Measurements from ENCODE around the gene IGF2R. TPM values are rescaled to one million over a fixed set of nuclear protein-coding genes. Genes with fewer than 3 reads are reported as not detected.

The IGF2R gene
- total and polyA plus RNA-seq, 8 donors: 2.0 to 70.5 (median 31.5) TPM

DNA sequence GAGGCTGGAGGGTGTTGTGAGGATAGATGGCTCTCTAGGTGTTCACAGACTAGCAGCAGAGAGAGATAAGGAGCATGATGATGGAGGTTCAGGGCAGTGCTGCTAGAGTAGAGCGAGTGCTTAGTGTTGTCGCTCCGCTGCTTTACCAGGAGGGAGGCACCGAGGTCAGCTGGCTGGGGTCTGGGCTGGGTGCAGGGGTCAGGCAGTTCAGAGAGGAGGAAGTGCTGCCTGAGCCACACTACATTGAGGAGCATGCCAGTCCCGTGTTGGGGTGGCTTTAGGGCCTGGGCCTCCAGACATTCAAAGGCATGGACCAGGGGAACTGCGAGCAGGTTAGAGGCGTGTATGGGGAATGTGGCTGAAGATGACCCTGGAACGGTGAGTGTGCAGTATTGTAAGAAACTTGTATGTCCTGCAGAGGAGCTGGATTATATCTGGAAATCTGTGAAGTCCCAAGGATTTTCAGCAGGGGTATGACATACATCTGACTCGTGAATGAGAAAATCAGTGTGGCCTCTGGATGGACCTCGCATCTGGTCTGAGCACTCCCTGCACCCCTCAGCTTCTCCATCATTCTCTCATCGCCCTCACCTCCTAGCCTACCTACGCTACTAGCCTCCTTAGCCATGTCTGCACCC is 66.9 kb downstream of the IGF2R start:
- 93 to 99% (median 96%) methylated on average over 12 of the region's 12 CpGs for WGBS, 5 donors
- intact Hi-C loops (cut with DNase I; ENCODE audit: low total_unique reads): loop anchor here (10.0 kb wide), 1 partner anchor 61 kb away; no protein-coding TSS in a partner anchor
- Histone ChIP-seq H3K36me3 (peaks cover 39 to 91% (median 75%) of the 10 kb centered on the region in 4 donors), H3K27ac (peak overlapping the region in 1 of 5 donors; percentile 30), H3K9me3 (no peaks in the 10 kb centered on the region), H3K27me3 (no peaks in the 10 kb centered on the region), H3K4me1 (peaks cover 0 to 2% (median 0%) of the 10 kb centered on the region in 4 donors), H3K4me3 (no peak overlapping the region)
- TF ChIP-seq EP300 (IDR thresholded peaks at IDR 0.05) (no peak), POLR2A (IDR thresholded peaks at IDR 0.05) (no peak), POLR2AphosphoS5 (IDR thresholded peaks at IDR 0.05) (no peak)
- TF ChIP-seq, protein P1, sequence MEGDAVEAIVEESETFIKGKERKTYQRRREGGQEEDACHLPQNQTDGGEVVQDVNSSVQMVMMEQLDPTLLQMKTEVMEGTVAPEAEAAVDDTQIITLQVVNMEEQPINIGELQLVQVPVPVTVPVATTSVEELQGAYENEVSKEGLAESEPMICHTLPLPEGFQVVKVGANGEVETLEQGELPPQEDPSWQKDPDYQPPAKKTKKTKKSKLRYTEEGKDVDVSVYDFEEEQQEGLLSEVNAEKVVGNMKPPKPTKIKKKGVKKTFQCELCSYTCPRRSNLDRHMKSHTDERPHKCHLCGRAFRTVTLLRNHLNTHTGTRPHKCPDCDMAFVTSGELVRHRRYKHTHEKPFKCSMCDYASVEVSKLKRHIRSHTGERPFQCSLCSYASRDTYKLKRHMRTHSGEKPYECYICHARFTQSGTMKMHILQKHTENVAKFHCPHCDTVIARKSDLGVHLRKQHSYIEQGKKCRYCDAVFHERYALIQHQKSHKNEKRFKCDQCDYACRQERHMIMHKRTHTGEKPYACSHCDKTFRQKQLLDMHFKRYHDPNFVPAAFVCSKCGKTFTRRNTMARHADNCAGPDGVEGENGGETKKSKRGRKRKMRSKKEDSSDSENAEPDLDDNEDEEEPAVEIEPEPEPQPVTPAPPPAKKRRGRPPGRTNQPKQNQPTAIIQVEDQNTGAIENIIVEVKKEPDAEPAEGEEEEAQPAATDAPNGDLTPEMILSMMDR (IDR thresholded peaks at IDR 0.05): no peak
- DNase-seq: no peak

DNA sequence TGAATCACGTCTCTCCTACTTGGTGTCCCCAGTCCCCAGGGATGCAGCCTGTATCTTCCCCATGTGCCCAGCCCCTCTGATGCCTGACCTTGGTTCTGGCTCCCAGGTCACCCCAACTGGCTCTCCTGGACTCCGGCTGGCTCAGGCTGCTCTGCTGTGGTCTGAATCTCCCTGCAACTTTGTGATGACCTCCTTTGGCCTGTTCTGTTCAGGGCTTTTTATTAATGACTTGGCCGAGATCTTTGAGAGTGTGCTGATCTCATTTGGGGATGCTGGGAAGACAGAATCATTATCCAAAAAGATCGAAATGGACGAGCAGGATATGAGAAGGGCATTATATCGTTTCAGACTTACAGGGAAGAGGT is 67.4 kb downstream of the IGF2R start:
- H3K36me3 ChIP-seq: peaks cover 40 to 91% (median 78%) of the 10 kb centered on the region in 4 donors
- no peak for DNase-seq
- TF ChIP-seq POLR2AphosphoS5 (IDR thresholded peaks at IDR 0.05) (no peak), POLR2A (IDR thresholded peaks at IDR 0.05) (no peak), EP300 (IDR thresholded peaks at IDR 0.05) (no peak)
- TF ChIP-seq, protein P1 (IDR thresholded peaks at IDR 0.05): no peak
- no peaks in the 10 kb centered on the region for H3K27me3 ChIP-seq
- no peaks in the 10 kb centered on the region for H3K9me3 ChIP-seq
- H3K4me1 ChIP-seq: peaks cover 2 to 5% (median 4%) of the 10 kb centered on the region in 4 donors
- intact Hi-C loops (cut with DNase I; ENCODE audit: low total_unique reads): loop anchor here (10.0 kb wide), 1 partner anchor 62 kb away; no protein-coding TSS in a partner anchor
- WGBS, 5 donors: 79 to 95% (median 89%) methylated on average over 6 of the region's 6 CpGs
- no peak overlapping the region for H3K4me3 ChIP-seq
- peak overlapping the region in 1 of 5 donors; percentile 30 for H3K27ac ChIP-seq

DNA sequence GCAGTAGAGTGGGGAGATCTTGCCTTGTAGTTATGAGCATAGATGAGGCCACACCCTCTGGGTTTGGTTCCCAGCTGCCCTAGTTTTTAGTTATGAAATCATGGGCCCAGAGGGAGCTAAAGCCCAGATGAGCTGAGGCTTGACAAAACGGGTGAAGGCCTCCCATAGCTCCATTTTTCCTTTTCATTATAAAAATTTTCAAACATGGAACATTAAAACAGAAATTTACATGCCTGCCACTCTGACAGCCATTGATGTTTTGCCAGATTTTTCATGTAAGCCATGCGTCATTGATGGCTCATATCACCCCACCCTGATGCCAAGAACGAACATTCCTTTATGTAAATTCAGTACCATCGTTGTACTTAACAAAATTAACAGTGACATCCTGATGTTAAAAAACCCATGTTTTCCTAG is 67.9 kb downstream of the IGF2R start:
- H3K27me3 ChIP-seq: no peaks in the 10 kb centered on the region
- peak overlapping the region in 1 of 5 donors; percentile 30 for H3K27ac ChIP-seq
- no peaks in the 10 kb centered on the region for H3K9me3 ChIP-seq
- intact Hi-C loops (cut with DNase I; ENCODE audit: low total_unique reads): loop anchor here (10.0 kb wide), 1 partner anchor 62 kb away; no protein-coding TSS in a partner anchor
- H3K4me1 ChIP-seq: peaks cover 7 to 10% (median 9%) of the 10 kb centered on the region in 4 donors
- 59 to 74% (median 67%) methylated on average over 4 of the region's 4 CpGs for WGBS, 5 donors
- no peak for DNase-seq
- no peak overlapping the region for H3K4me3 ChIP-seq
- H3K36me3 ChIP-seq: peaks cover 40 to 91% (median 78%) of the 10 kb centered on the region in 4 donors
- no peak for TF ChIP-seq POLR2AphosphoS5 (IDR thresholded peaks at IDR 0.05)
- TF ChIP-seq, protein P1 (IDR thresholded peaks at IDR 0.05): no peak
- no peak for TF ChIP-seq EP300 (IDR thresholded peaks at IDR 0.05)
- TF ChIP-seq POLR2A (IDR thresholded peaks at IDR 0.05): no peak

DNA sequence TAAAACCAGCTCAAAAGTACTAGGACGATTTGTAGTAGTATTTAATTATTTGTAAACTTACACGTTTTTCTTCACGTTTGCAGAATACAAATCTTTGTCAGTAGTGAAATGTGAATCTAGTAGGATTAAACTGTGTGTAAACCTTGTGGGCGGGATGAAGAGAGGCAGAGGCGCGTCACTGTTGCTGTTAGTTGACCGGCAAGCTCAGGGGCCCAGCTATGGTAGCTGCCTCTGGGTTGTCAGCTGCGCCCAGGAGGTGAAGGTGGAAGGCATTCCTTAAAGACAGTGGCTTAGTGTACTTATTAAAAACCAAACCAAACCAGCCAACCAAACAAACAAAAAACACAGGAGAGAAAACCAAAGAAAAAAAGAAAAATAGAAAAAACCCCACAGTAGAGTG is 69.6 kb downstream of the IGF2R start:
- peaks cover 34 to 91% (median 78%) of the 10 kb centered on the region in 4 donors for H3K36me3 ChIP-seq
- no peak for DNase-seq

More for the DNA sequence above, 69.6 kb downstream of the IGF2R start:
- H3K27ac ChIP-seq: no peak overlapping the region
- intact Hi-C loops (cut with DNase I; ENCODE audit: low total_unique reads): loop anchor here (10.0 kb wide), 1 partner anchor 64 kb away; no protein-coding TSS in a partner anchor
- 86 to 91% (median 88%) methylated on average over 8 of the region's 8 CpGs for WGBS, 5 donors
- H3K9me3 ChIP-seq: no peaks in the 10 kb centered on the region
- H3K4me1 ChIP-seq: peaks cover 7 to 27% (median 14%) of the 10 kb centered on the region in 4 donors
- no peaks in the 10 kb centered on the region for H3K27me3 ChIP-seq
- no peak overlapping the region for H3K4me3 ChIP-seq
- no peak for TF ChIP-seq POLR2AphosphoS5 (IDR thresholded peaks at IDR 0.05)
- no peak for TF ChIP-seq POLR2A (IDR thresholded peaks at IDR 0.05)
- no peak for TF ChIP-seq EP300 (IDR thresholded peaks at IDR 0.05)
- TF ChIP-seq, protein P1 (IDR thresholded peaks at IDR 0.05): no peak

All from stomach (tissue), 9 donors.